Fibroblast of the conjunctiva (primary cell): Measurements from ENCODE around the gene MCUB.
A peak's percentile ranks its signal among the peaks of the same experiment; 100 is the strongest.
"Not testable (repeated sequence)": the region's sequence is repeated elsewhere in the genome, so short reads cannot be mapped to it uniquely, and the experiment has no call there.

ENCODE experiments used
- DNase-seq: peaks from one replicate; pipeline ENCODE4 v3.0.0-alpha.2; 2010; ENCODE audit warnings: low read depth

Gene MCUB

DNA sequence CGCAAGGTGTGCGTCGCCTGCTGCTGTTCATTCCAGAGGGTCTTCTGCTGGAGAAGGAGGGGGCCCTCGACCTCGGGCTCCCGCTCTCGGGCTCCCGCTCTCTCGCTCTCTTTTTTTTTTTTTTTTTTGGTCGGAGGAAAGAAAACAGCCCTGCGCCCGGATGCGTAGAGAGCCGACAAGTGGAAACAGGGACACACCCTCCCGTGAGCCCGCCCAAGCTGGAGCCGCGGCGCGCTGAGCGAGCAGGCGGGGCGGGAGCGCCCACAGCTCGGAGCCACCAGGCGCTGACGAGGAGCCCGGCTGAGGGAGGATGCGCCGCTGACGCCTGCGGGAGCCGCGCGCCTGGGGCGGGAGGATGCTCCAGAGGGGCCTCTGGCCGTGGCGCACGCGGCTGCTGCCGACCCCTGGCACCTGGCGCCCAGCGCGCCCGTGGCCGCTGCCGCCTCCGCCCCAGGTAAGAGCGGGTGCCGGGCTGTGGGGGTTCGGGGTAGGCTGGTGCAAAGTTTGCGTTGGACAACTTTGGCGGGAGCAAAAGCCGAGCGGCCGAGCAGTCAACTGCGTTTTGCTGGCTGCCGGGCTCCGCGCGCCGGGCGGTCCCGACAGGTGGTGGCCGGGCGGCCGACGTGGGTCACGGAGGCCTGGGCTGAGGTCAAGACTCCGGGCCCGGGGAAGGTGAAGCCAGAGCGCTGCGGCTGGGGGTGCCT, at the start of gene MCUB:
MCUB (plus strand) TSS at position 264 of the 704 bp plus-strand sequence; CDS start at position 356, 92 bp downstream.
- peak; percentile 84 for DNase-seq

DNA sequence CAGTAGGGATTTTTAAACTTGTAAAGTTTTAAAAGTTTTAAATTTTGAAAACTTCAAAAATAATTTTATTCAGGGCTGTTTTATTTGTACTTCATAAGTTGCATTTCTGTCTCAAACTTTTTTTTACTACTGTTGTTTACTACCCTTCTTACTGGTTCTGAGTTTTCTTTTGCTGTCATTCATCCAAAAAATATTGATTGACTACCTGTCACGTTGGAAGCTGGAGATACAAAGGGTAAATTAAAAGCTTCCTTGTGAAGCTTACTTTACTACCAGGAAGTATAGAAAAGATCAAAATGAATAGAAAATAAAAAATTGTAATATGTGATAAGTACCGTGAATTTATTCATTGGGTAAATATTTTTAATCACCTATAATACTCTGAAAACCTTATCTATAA, 49.4 kb upstream of the MCUB start:
- DNase-seq: no peak

DNA sequence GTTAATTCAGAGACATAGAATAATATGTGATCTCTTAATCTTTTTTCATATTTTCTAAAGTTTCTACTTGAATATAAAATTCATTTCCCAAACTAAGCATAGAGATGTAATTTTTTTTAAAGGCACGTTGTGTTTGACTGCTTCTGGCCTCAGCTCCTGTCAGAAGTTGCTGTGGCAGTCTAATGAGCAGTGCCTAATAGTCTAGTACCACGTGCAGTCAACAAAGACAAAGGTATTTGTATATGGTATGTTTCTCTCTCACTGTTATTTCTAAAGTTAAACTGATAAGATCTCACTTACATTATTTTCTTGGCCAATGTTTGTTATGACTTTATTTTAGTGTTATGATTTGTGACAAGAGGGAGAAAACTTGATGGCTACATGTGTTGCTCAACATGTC, 48.6 kb upstream of the MCUB start:
- no peak for DNase-seq

DNA sequence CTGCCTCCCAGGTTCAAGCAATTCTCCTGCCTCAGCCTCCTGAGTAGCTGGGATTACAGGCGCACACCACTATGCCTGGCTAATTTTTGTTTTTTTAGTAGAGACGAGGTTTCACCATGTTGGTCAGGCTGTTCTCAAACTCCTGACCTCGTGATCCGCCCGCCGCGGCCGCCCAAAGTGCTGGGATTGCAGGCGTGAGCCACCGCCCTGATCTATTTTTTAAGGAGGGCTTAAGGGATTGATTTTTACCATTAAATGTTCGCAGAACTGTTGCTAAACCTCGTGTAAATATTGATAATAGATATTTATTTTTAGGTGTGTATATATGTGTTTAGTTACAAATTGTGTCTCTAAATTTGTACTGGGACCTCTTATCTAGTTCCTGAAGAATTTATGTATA, 46.7 kb upstream of the MCUB start:
- DNase-seq: not testable (repeated sequence)

DNA sequence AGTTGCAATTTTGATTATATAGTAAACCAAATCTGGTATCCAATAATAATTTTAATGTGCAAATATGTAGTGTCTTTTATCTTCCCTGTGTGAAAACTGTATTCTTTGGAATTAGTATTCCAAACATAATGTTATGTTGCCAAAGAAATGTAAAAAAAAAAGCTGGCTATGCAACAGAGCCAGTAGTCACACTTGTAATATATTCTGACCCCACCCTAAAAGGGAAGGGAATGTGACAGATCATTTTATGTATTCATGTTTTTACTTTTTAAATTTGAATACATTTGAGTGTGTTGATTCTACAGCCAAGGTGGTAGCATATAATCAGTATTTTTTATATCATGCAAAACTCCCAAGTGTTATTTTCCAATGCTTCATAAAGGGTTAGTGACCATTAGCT, 27.9 kb upstream of the MCUB start:
- DNase-seq: no peak

GRCh38 chr4:109545401-109545800, 14.6 kb upstream of the MCUB start:
- DNase-seq: no peak

DNA sequence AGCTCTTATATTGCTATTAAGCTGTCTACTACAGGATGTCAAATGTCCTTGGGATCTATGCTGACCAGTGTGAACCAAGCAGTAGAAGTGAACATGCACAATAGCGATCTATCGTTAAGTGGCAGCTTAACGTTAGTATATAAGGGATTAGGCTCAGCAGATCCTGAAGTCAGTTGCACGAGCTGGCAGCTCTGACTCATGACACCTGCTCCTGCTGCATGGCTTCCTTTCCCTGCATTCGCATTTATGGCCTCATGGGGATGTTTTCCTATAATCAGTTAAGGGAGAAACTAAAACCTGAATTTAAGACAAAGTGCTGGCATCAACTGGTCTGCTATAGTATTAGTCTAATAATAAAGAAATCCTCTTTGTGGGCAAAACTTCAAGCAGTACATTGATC, 12.7 kb upstream of the MCUB start:
- no peak for DNase-seq

DNA sequence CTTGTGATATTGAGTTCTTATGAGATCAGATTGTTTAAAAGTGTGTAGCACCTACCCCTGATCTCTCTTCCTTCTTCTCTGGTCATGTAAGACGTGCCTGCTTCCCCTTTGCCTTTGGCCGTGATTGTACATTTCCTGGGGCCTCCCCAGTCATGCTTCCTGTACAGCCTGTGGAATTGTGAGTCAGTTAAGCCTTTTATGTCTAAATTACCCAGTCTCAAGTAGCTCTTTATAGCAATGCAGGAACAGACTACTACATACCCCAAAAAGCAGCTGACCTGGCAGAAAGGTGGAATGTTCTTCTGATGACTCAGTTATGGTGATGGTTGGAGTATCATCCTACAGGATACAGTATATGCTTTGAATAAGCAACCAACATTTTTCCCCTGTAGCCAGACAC, 11.4 kb upstream of the MCUB start:
- no peak for DNase-seq

DNA sequence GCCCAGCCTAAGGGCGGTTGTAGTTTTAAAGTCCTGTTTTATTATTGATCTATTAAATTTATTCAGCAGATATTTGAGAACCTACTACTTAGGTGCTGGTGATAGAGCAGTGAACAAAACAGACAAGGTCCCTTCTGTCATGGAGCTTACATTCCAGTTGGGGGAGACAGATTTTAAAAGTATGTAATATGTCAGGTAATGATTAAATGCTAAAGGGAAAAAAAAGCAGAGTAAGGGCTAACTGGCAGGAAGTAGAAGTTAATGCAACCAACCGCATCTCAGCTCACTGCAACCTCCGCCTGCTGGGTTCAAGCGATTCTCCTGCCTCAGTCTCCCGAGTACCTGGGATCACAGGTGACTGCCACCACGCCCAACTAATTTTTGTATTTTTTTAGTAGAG, 7.8 kb upstream of the MCUB start:
- no peak for DNase-seq

- DNase-seq: no peak
Observed at GRCh38 chr4:109553130-109553529, 6.9 kb upstream of the MCUB start.

DNA sequence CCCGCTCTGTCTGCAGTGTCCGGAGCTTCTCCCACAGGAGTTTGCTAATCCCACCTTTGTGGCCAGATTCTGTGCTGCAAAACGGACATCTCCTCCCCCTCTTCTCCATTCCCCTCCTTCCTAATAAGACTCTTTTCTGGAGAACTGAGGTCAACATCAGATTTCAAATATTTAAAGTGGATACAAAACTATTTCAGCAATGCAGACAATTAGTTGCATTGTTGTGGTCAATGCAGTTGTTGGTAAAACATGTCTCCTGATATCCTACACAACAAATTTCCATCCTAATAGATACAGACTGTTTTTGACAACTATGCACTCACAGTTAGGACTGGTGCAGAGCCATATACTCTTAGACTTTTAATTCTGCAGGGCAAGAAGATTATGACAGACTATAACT, 5.1 kb upstream of the MCUB start:
- no peak for DNase-seq

DNA sequence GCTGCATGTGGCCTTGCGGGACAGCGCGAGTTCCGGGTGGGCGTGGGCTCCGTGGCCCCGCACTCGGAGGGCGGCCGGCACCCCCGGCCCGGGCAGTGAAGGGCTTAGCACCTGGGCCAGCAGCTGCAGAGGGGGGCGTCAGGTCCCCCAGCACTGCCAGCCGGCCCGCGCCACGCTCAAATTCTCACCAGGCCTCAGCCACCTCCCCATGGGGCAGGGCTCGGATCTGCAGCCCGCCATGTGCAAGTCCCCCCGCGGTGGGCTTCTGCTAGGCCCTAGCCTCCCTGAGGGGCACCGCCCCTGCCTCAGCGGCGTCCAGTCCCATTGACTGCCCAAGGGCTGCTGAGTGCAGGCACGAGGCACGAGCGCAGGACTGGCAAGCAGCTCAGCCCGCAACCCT, 2.6 kb upstream of the MCUB start:
- DNase-seq: no peak

GRCh38 chr4:109558095-109558494, 2.0 kb upstream of the MCUB start:
- not testable (repeated sequence) for DNase-seq

GRCh38 chr4:109559625-109559982, 442 bp upstream of the MCUB start:
- DNase-seq: no peak

GRCh38 chr4:109560687-109561461, 828 bp downstream of the MCUB start:
- peak; percentile 43 for DNase-seq

DNA sequence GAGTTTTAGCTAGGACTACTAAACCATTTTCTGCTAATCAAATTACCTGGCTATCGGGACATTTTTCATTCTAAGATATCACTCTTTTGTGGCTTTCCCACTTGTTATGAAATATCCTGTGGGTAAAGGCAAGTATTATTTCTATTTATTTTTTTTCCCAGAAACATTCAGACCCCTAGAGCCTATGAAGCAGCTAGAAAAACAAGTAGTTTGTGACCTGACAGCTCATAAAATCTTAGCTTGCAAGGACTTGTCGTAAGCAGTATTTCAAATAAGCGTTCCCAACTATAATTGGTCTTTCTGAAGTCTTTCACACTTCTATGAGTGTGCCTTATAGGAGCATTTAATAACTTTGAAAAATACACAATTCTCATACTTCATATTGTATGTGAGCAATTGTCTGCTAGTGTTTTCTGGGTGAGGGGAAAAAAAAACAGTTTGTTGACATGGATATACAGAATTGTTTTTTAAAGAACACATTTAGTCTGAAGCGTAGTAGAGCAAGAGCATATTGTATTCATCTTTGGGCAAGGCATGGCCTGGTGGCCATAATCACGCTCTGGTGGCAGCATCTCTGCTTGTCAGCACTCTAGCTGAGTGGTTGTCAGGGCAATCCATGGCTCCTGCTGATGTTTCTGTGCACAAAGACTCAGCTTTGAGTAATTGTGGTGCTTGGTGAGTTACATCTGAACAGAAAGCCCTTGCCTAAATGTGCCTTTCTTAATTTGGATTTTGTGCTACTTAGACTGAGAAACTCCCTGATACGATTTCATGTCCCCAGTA, 2.6 kb downstream of the MCUB start:
- DNase-seq: no peak

- DNase-seq: no peak
Observed at GRCh38 chr4:109571494-109571893, 11.4 kb downstream of the MCUB start.

DNA sequence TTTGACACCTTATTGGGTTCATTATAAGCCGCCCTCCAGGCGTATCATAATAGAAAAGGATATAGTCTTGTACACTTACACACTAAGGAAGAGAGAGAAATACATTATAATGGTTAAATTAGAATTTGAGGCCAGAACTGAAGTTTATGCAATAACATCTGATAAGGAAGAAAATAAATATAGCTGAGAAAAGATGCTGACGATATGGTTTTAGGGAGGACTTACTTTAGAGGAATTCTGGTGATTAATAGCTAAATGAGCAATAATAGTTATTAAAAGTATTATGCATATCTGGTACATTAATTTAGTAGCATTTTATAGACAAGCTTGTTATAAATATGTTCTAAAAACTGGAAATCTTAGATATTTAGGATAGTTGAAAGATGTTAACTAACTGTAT, 12.1 kb downstream of the MCUB start:
- DNase-seq: no peak

GRCh38 chr4:109574443-109574850, 14.4 kb downstream of the MCUB start:
- peak; percentile 3 for DNase-seq

- no peak for DNase-seq
Observed at GRCh38 chr4:109574931-109575804, 15.1 kb downstream of the MCUB start.

DNA sequence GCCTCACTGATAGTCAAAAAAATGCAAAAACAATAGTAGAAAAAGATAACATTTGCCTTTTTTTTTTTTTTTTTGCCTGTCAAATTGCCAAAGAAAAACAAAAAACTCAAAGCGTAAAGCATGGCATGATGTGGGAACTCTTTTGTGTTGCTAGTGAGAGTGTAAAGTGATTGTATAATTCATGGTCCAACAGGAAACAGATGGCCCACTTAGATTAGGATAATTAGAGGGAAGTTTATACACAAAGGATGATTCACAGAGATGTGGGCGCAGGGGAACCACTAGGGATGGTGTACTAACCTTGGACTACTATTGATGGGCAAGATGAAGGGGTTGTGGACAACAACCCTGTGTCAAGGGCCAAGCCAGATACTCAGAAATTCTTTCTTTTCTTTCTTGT, 16.4 kb downstream of the MCUB start:
- no peak for DNase-seq

GRCh38 chr4:109578846-109579245, 18.8 kb downstream of the MCUB start:
- DNase-seq: no peak
